GM19397 (cell line): ENCODE measurements around the gene BMX.

Experiments used
- ATAC-seq: cut with Tn5 transposase; IDR thresholded peaks from one replicate; pipeline ENCODE4 v1.9.1; 2021; ENCODE audit warnings: mild to moderate bottlenecking, moderate library complexity; ENCODE audit not compliant: unreplicated experiment

BMX gene

GRCh38 chrX:15500497-15500966 lies at the start of gene BMX:
TSS of gene BMX (plus strand) at chrX:15500807. CDS start at chrX:15508354, 7,547 bp downstream.
- no peak for ATAC-seq

- no peak for ATAC-seq
Observed at GRCh38 chrX:15451913-15452312, 48.7 kb upstream of the BMX start.

- no peak for ATAC-seq
Observed at GRCh38 chrX:15464704-15465103, 35.9 kb upstream of the BMX start.

GRCh38 chrX:15465347-15465746 lies 35.3 kb upstream of the BMX start:
- ATAC-seq, result no peak

- ATAC-seq, result no peak
Observed at GRCh38 chrX:15465896-15466651, 34.5 kb upstream of the BMX start.

GRCh38 chrX:15468036-15468435 lies 32.6 kb upstream of the BMX start:
- ATAC-seq, result no peak

- no peak for ATAC-seq
Observed at GRCh38 chrX:15469613-15470012, 31.0 kb upstream of the BMX start.

GRCh38 chrX:15471028-15471427 lies 29.6 kb upstream of the BMX start:
- no peak for ATAC-seq

- ATAC-seq, result no peak
Observed at GRCh38 chrX:15472531-15472930, 28.1 kb upstream of the BMX start.

- no peak for ATAC-seq
Observed at GRCh38 chrX:15474028-15474427, 26.6 kb upstream of the BMX start.

- ATAC-seq, result no peak
Observed at GRCh38 chrX:15475021-15475420, 25.6 kb upstream of the BMX start.

- no peak for ATAC-seq
Observed at GRCh38 chrX:15475486-15475885, 25.1 kb upstream of the BMX start.

- no peak for ATAC-seq
Observed at GRCh38 chrX:15483891-15484290, 16.7 kb upstream of the BMX start.

GRCh38 chrX:15492469-15492868 lies 8.1 kb upstream of the BMX start:
- ATAC-seq, result no peak

- peak; percentile 98 for ATAC-seq
Observed at GRCh38 chrX:15493118-15493962, 7.3 kb upstream of the BMX start, which contains the start of gene PIR. TSS of gene PIR (minus strand) at chrX:15493333. CDS start at chrX:15491257, 2,076 bp downstream.

GRCh38 chrX:15495801-15496200 lies 4.8 kb upstream of the BMX start:
- ATAC-seq, result no peak

- no peak for ATAC-seq
Observed at GRCh38 chrX:15496824-15497223, 3.8 kb upstream of the BMX start.

GRCh38 chrX:15497865-15498264 lies 2.7 kb upstream of the BMX start:
- ATAC-seq, result no peak

GRCh38 chrX:15498741-15499140 lies 1.9 kb upstream of the BMX start:
- ATAC-seq, result no peak

- no peak for ATAC-seq
Observed at GRCh38 chrX:15499976-15500375, 631 bp upstream of the BMX start.

GRCh38 chrX:15501506-15501905 lies 899 bp downstream of the BMX start:
- ATAC-seq, result no peak

- ATAC-seq, result no peak
Observed at GRCh38 chrX:15504661-15505060, 4.1 kb downstream of the BMX start.
